Hepatocyte (in vitro differentiated cells): Measurements from ENCODE around the gene EPO. TPM values are rescaled to one million over a fixed set of nuclear protein-coding genes. Genes with fewer than 3 reads are reported as not detected.

Experiments
- DNase-seq: peaks from one replicate; pipeline ENCODE4 v3.0.0-alpha.2; 2016; ENCODE audit warnings: low spot score
- H2AFZ ChIP-seq: fragments of 200-600 bp; sonication (generic); 2 replicates; pipeline ENCODE4 v1.6.0; 2016; ENCODE audit warnings: antibody characterized with exemption, mild to moderate bottlenecking
- H3K27ac ChIP-seq: fragments of 200-600 bp; sonication (generic); 2 replicates; pipeline ENCODE4 v1.5.1; 2016; ENCODE audit warnings: mild to moderate bottlenecking
- H3K27me3 ChIP-seq: fragments of 200-600 bp; sonication (generic); 2 replicates; pipeline ENCODE4 v1.6.1; 2016
- H3K36me3 ChIP-seq: fragments of 200-600 bp; sonication (generic); replicated peaks from 2 replicates; pipeline ENCODE4 v1.5.1; 2016; ENCODE audit warnings: low read depth; ENCODE audit not compliant: insufficient read depth
- H3K4me1 ChIP-seq: fragments of 200-600 bp; sonication (generic); 2 replicates; pipeline ENCODE4 v1.5.1; 2016; ENCODE audit warnings: mild to moderate bottlenecking, moderate library complexity; ENCODE audit not compliant: insufficient read depth
- H3K4me2 ChIP-seq: fragments of 200-600 bp; sonication (generic); 2 replicates; pipeline ENCODE4 v1.6.0; 2016
- H3K4me3 ChIP-seq: fragments of 200-600 bp; sonication (generic); 2 replicates; pipeline ENCODE4 v1.5.1; 2016; ENCODE audit warnings: mild to moderate bottlenecking
- H3K79me2 ChIP-seq: fragments of 200-600 bp; sonication (generic); 2 replicates; pipeline ENCODE4 v1.6.0; 2017; ENCODE audit warnings: mild to moderate bottlenecking
- H3K9me2 ChIP-seq: fragments of 200-600 bp; sonication (generic); replicated peaks from 2 replicates; pipeline ENCODE4 v1.6.0; 2017; ENCODE audit warnings: mild to moderate bottlenecking; ENCODE audit not compliant: insufficient read depth
- H3K9me3 ChIP-seq: fragments of 200-600 bp; sonication (generic); 2 replicates; pipeline ENCODE4 v1.5.1; 2016; ENCODE audit warnings: low read depth, mild to moderate bottlenecking
- H4K20me1 ChIP-seq: fragments of 200-600 bp; sonication (generic); 2 replicates; pipeline ENCODE4 v1.6.0; 2016; ENCODE audit warnings: mild to moderate bottlenecking; ENCODE audit not compliant: insufficient read depth, poor library complexity, severe bottlenecking
- CTCF ChIP-seq: fragments of 200-600 bp; sonication (generic); IDR thresholded peaks from 2 replicates; pipeline ENCODE4 v1.5.1; 2016; ENCODE audit warnings: antibody characterized with exemption, mild to moderate bottlenecking; ENCODE audit not compliant: poor library complexity
- EZH2 ChIP-seq: fragments of 200-600 bp; sonication (generic); IDR thresholded peaks from 2 replicates; pipeline ENCODE4 v1.6.1; 2016; ENCODE audit warnings: antibody characterized with exemption, mild to moderate bottlenecking, borderline replicate concordance
- EZH2phosphoT487 ChIP-seq: fragments of 200-600 bp; sonication (generic); IDR thresholded peaks from one replicate; pipeline ENCODE4 v1.6.1; 2018; ENCODE audit warnings: antibody characterized with exemption, mild to moderate bottlenecking, low read depth, moderate library complexity; ENCODE audit not compliant: unreplicated experiment, severe bottlenecking
- WGBS: methylation state at CpG from one replicate; pipeline ENCODE4 v1.1.6; 2016; ENCODE audit warnings: low lambda C conversion rate; ENCODE audit errors: missing lambda C conversion rate; 5-methylcytosine and 5-hydroxymethylcytosine counted together
- polyA plus RNA-seq: library from polyadenylated mRNA; unstranded; fragments of >200 nt; fragmentation: Nextera tagmentation; extraction: Ambion mirVana; gene quantifications from 2 replicates; pipeline ENCODE4 v1.2.1, GENCODE V29; 2016
- total RNA-seq: library from RNA; depleted of rRNA; stranded (reverse); fragments of >200 nt; gene quantifications from 2 replicates; pipeline ENCODE4 v1.2.3, GENCODE V29; 2014

Gene EPO
- total and polyA plus RNA-seq, 2 experiments from 2014 or later = 1.3 TPM; not detected in 1

GRCh38 chr7:100719523-100720278, 567 bp upstream of the EPO start:
- Histone ChIP-seq H3K4me2 (peak overlapping the region; percentile 80), H3K27ac (no peak overlapping the region), H3K36me3 (no peaks in the 10 kb centered on the region), H3K4me1 (peaks cover 5% of the 10 kb centered on the region), H3K27me3 (peaks cover 39% of the 10 kb centered on the region), H3K4me3 (no peak overlapping the region), H3K9me3 (no peaks in the 10 kb centered on the region), H4K20me1 (no peaks in the 10 kb centered on the region), H2AFZ (no peak overlapping the region), H3K9me2 (no peaks in the 10 kb centered on the region), H3K79me2 (no peaks in the 10 kb centered on the region)
- TF ChIP-seq CTCF (peak; percentile 24), EZH2 (no peak)
- WGBS = 58% methylated on average over 8 of the region's 8 CpGs
- no peak for DNase-seq

GRCh38 chr7:100720671-100721504, 620 bp downstream of the EPO start:
- H3K27me3 ChIP-seq = peaks cover 39% of the 10 kb centered on the region
- 6% methylated on average over 40 of the region's 56 CpGs for WGBS
- H2AFZ ChIP-seq = no peak overlapping the region
- TF ChIP-seq EZH2 (peak; percentile 64), CTCF (no peak)
- H3K4me1 ChIP-seq = peaks cover 5% of the 10 kb centered on the region
- H3K9me2 ChIP-seq = no peaks in the 10 kb centered on the region
- peak overlapping the region; percentile 80 for H3K4me2 ChIP-seq
- H3K9me3 ChIP-seq = no peaks in the 10 kb centered on the region
- no peaks in the 10 kb centered on the region for H4K20me1 ChIP-seq
- no peak overlapping the region for H3K4me3 ChIP-seq
- no peak for DNase-seq
- H3K79me2 ChIP-seq = no peaks in the 10 kb centered on the region
- no peaks in the 10 kb centered on the region for H3K36me3 ChIP-seq
- no peak overlapping the region for H3K27ac ChIP-seq

GRCh38 chr7:100721505-100721812, 1.2 kb downstream of the EPO start:
- DNase-seq = no peak
- no peak overlapping the region for H3K4me2 ChIP-seq
- no peak overlapping the region for H2AFZ ChIP-seq
- H3K9me3 ChIP-seq = no peaks in the 10 kb centered on the region
- no peaks in the 10 kb centered on the region for H3K79me2 ChIP-seq
- H3K4me1 ChIP-seq = peaks cover 5% of the 10 kb centered on the region
- no peaks in the 10 kb centered on the region for H4K20me1 ChIP-seq
- H3K36me3 ChIP-seq = no peaks in the 10 kb centered on the region
- H3K27me3 ChIP-seq = peaks cover 39% of the 10 kb centered on the region
- TF ChIP-seq CTCF (no peak), EZH2 (no peak), EZH2phosphoT487 (no peak)
- H3K9me2 ChIP-seq = no peaks in the 10 kb centered on the region
- WGBS = 85% methylated on average over 8 of the region's 8 CpGs
- H3K4me3 ChIP-seq = no peak overlapping the region
- no peak overlapping the region for H3K27ac ChIP-seq
